GM19463 (cell line): ENCODE measurements around the gene ATP6V0A4.
"Not testable (repeated sequence)": the region's sequence is repeated elsewhere in the genome, so short reads cannot be mapped to it uniquely, and the experiment has no call there.

ENCODE experiments used
- ATAC-seq: cut with Tn5 transposase; IDR thresholded peaks from one replicate; pipeline ENCODE4 v1.9.1; 2021; ENCODE audit warnings: mild to moderate bottlenecking, moderate library complexity; ENCODE audit not compliant: unreplicated experiment

Gene ATP6V0A4

GRCh38 chr7:138797715-138798320 is at the start of gene ATP6V0A4, which contains the start of gene TMEM213:
Gene ATP6V0A4, minus strand, starts transcription at chr7:138798196. Its CDS starts 26,949 bp downstream, at chr7:138771247.
Gene TMEM213, plus strand, starts transcription at chr7:138797994. Its CDS starts 111 bp downstream, at chr7:138798105.
- no peak for ATAC-seq

- no peak for ATAC-seq
Measured at GRCh38 chr7:138845711-138846110, 47.7 kb upstream of the ATP6V0A4 start.

- no peak for ATAC-seq
Measured at GRCh38 chr7:138843632-138844580, 45.9 kb upstream of the ATP6V0A4 start.

- no peak for ATAC-seq
Measured at GRCh38 chr7:138842111-138842510, 44.1 kb upstream of the ATP6V0A4 start.

GRCh38 chr7:138838166-138838565 is 40.2 kb upstream of the ATP6V0A4 start:
- no peak for ATAC-seq

GRCh38 chr7:138837627-138838026 is 39.6 kb upstream of the ATP6V0A4 start:
- no peak for ATAC-seq

GRCh38 chr7:138835087-138835486 is 37.1 kb upstream of the ATP6V0A4 start:
- ATAC-seq = no peak

GRCh38 chr7:138834583-138834982 is 36.6 kb upstream of the ATP6V0A4 start:
- ATAC-seq = no peak

GRCh38 chr7:138833596-138833995 is 35.6 kb upstream of the ATP6V0A4 start:
- ATAC-seq = no peak

GRCh38 chr7:138832966-138833365 is 35.0 kb upstream of the ATP6V0A4 start:
- no peak for ATAC-seq

GRCh38 chr7:138829335-138829734 is 31.3 kb upstream of the ATP6V0A4 start:
- ATAC-seq = no peak

GRCh38 chr7:138828302-138828701 is 30.3 kb upstream of the ATP6V0A4 start:
- ATAC-seq = no peak

GRCh38 chr7:138825049-138825721 is 27.2 kb upstream of the ATP6V0A4 start:
- ATAC-seq = no peak

- no peak for ATAC-seq
Measured at GRCh38 chr7:138822867-138823535, 25.0 kb upstream of the ATP6V0A4 start.

- no peak for ATAC-seq
Measured at GRCh38 chr7:138821912-138822311, 23.9 kb upstream of the ATP6V0A4 start.

- ATAC-seq = no peak
Measured at GRCh38 chr7:138819625-138820024, 21.6 kb upstream of the ATP6V0A4 start.

GRCh38 chr7:138816650-138817049 is 18.7 kb upstream of the ATP6V0A4 start:
- no peak for ATAC-seq

GRCh38 chr7:138814816-138815332 is 16.9 kb upstream of the ATP6V0A4 start:
- ATAC-seq = no peak

- no peak for ATAC-seq
Measured at GRCh38 chr7:138813945-138814344, 15.9 kb upstream of the ATP6V0A4 start.

- not testable (repeated sequence) for ATAC-seq
Measured at GRCh38 chr7:138811327-138811726, 13.3 kb upstream of the ATP6V0A4 start.

- no peak for ATAC-seq
Measured at GRCh38 chr7:138809346-138809745, 11.3 kb upstream of the ATP6V0A4 start.
